Measurements from ENCODE around the gene CYBC1.
"Not testable (repeated sequence)": the region's sequence is repeated elsewhere in the genome, so short reads cannot be mapped to it uniquely, and the experiment has no call there.

DNA sequence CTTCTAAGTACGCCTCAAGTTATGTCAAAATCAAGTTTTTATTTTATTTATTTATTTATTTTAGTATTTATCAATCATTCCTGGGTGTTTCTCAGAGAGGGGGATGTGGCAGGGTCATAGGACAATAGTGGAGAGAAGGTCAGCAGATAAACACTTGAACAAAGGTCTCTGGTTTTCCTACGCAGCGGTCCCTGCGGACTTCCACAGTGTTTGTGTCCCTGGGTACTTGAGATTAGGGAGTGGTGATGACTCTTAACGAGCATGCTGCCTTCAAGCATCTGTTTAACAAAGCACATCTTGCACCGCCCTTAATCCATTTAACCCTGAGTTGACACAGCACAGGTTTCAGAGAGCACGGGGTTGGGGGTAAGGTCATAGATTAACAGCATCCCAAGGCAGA is 2.6 kb upstream of the CYBC1 start:
- TF ChIP-seq, protein P1, sequence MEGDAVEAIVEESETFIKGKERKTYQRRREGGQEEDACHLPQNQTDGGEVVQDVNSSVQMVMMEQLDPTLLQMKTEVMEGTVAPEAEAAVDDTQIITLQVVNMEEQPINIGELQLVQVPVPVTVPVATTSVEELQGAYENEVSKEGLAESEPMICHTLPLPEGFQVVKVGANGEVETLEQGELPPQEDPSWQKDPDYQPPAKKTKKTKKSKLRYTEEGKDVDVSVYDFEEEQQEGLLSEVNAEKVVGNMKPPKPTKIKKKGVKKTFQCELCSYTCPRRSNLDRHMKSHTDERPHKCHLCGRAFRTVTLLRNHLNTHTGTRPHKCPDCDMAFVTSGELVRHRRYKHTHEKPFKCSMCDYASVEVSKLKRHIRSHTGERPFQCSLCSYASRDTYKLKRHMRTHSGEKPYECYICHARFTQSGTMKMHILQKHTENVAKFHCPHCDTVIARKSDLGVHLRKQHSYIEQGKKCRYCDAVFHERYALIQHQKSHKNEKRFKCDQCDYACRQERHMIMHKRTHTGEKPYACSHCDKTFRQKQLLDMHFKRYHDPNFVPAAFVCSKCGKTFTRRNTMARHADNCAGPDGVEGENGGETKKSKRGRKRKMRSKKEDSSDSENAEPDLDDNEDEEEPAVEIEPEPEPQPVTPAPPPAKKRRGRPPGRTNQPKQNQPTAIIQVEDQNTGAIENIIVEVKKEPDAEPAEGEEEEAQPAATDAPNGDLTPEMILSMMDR (IDR thresholded peaks at IDR 0.05 in 4 of 5, conservative IDR thresholded peaks at IDR 0.05 in 1 of 5): not testable (repeated sequence)
- not testable (repeated sequence) for TF ChIP-seq POLR2A (IDR thresholded peaks at IDR 0.05)
